ENCODE results near the gene EXOG. TPM values are rescaled to one million over a fixed set of nuclear protein-coding genes. Genes with fewer than 3 reads are reported as not detected.

EXOG gene
- total RNA-seq, 4 donors from 2014 or later: 14.9 to 37.8 (median 30.8) TPM

- intact Hi-C loops (cut with DNase I): no loop called here
- DNase-seq (ENCODE audit: extremely low spot score): peak; percentile 70
- WGBS: 75% methylated on average over 6 of the region's 6 CpGs
Observed at GRCh38 chr3:38574411-38575278, 78.5 kb downstream of the EXOG start.

GRCh38 chr3:38575279-38575843, 79.2 kb downstream of the EXOG start:
- Histone ChIP-seq H3K4me3 (no peak overlapping the region), H3K36me3 (peaks cover 0 to 27% (median 0%) of the 10 kb centered on the region in 4 donors), H3K4me1 (peaks cover 0 to 16% (median 0%) of the 10 kb centered on the region in 4 donors), H3K9me3 (peaks cover 0 to 17% (median 16%) of the 10 kb centered on the region in 4 donors), H3K27me3 (no peaks in the 10 kb centered on the region), H3K27ac (replicated peaks in 1 of 4) (no peak overlapping the region)
- peak; percentile 78 for DNase-seq (ENCODE audit: extremely low spot score)
- intact Hi-C loops (cut with DNase I): no loop called here
- 88% methylated on average over 17 of the region's 18 CpGs for WGBS
- TF ChIP-seq EP300 (IDR thresholded peaks at IDR 0.05) (no peak), CTCF (IDR thresholded peaks at IDR 0.05) (no peak), POLR2AphosphoS5 (IDR thresholded peaks at IDR 0.05) (no peak), POLR2A (IDR thresholded peaks at IDR 0.05; ENCODE audit: low read depth) (no peak)

More at GRCh38 chr3:38574411-38575278, 78.5 kb downstream of the EXOG start:
- H3K27ac ChIP-seq (replicated peaks in 1 of 4): no peak overlapping the region
- peaks cover 0 to 27% (median 0%) of the 10 kb centered on the region in 4 donors for H3K36me3 ChIP-seq
- TF ChIP-seq POLR2AphosphoS5 (IDR thresholded peaks at IDR 0.05): no peak
- no peak for TF ChIP-seq POLR2A (IDR thresholded peaks at IDR 0.05; ENCODE audit: low read depth)
- no peak for TF ChIP-seq CTCF (IDR thresholded peaks at IDR 0.05)
- TF ChIP-seq EP300 (IDR thresholded peaks at IDR 0.05): no peak
- H3K4me1 ChIP-seq: peaks cover 0 to 12% (median 0%) of the 10 kb centered on the region in 4 donors
- no peaks in the 10 kb centered on the region for H3K27me3 ChIP-seq
- no peak overlapping the region for H3K4me3 ChIP-seq
- H3K9me3 ChIP-seq: peaks cover 0 to 17% (median 16%) of the 10 kb centered on the region in 4 donors

Small RNAs within 50 kb of the gene (small RNA-seq; reads per million reads assigned to genes)
- gene RF00019: 0 reads per million in 3 donors

Other genes with a start within 250 kb of the EXOG start
- gene SLC22A13, start 230.5 kb upstream of the EXOG start, total RNA-seq: under 1 TPM in 2 of 4 donors, not detected in 2; 0.17 to 0.29 TPM
- under 1 TPM in 1 of 4 donors, not detected in 3; 0.23 TPM for gene SLC22A14, start 214.0 kb upstream of the EXOG start, total RNA-seq
- 1 to 10 TPM in 2 of 4 donors, under 1 TPM in 2; 0.65 to 2.5 (median 1.2) TPM for gene XYLB, start 149.6 kb upstream of the EXOG start, total RNA-seq
- 1 to 10 TPM; 3.8 to 9.8 (median 5.9) TPM for gene ACVR2B, start 42.5 kb upstream of the EXOG start, total RNA-seq
- gene SCN5A, start 153.3 kb downstream of the EXOG start, total RNA-seq: 1 to 10 TPM in 2 of 4 donors, under 1 TPM in 2; 0.42 to 1.3 (median 0.77) TPM